Trophoblast cell (in vitro differentiated cells and primary cell): ENCODE data around the gene AUTS2.

Experiments used
- DNase-seq, 2 donors: peaks; one replicate each; pipeline ENCODE4 v3.0.0-alpha.2; 2016
- H2AFZ ChIP-seq: 2 replicates; pipeline ENCODE4 v1.6.1; 2013; ENCODE audit warnings: low read length, moderate library complexity, mild to moderate bottlenecking; ENCODE audit not compliant: insufficient read depth, poor library complexity
- H2AK5ac ChIP-seq: 2 replicates; pipeline ENCODE4 v1.6.1; 2013; ENCODE audit warnings: mild to moderate bottlenecking, low read length
- H2BK120ac ChIP-seq: 2 replicates; pipeline ENCODE4 v1.6.1; 2013; ENCODE audit warnings: low read length, mild to moderate bottlenecking, moderate library complexity; ENCODE audit not compliant: insufficient read depth, poor library complexity
- H2BK12ac ChIP-seq: 2 replicates; pipeline ENCODE4 v1.6.1; 2013; ENCODE audit warnings: mild to moderate bottlenecking, low read length, moderate library complexity
- H2BK5ac ChIP-seq: 2 replicates; pipeline ENCODE4 v1.6.1; 2013; ENCODE audit warnings: low read length, low read depth, moderate library complexity, mild to moderate bottlenecking; ENCODE audit not compliant: poor library complexity
- H3K14ac ChIP-seq: 2 replicates; pipeline ENCODE4 v1.6.1; 2013; ENCODE audit warnings: mild to moderate bottlenecking, low read length
- H3K18ac ChIP-seq: 2 replicates; pipeline ENCODE4 v1.6.1; 2013; ENCODE audit warnings: mild to moderate bottlenecking, low read length
- H3K23ac ChIP-seq: 2 replicates; pipeline ENCODE4 v1.6.1; 2013; ENCODE audit warnings: low read length
- H3K27ac ChIP-seq: 2 replicates; pipeline ENCODE4 v1.5.1; 2013; ENCODE audit warnings: low read depth, mild to moderate bottlenecking, inconsistent platforms, low read length, moderate library complexity
- H3K27me3 ChIP-seq: 2 replicates; pipeline ENCODE4 v1.6.1; 2013; ENCODE audit warnings: inconsistent platforms, mild to moderate bottlenecking, low read length, moderate library complexity; ENCODE audit not compliant: insufficient read depth
- H3K36me3 ChIP-seq, 2 experiments: 1 replicate in 1 of 2; 2 replicates in 1 of 2; pipeline ENCODE4 v1.6.1; 2013; ENCODE audit warnings: low read length in 2 of 2, mild to moderate bottlenecking in 2 of 2, moderate library complexity in 1 of 2; ENCODE audit not compliant: insufficient read depth in 2 of 2, control insufficient read depth in 1 of 2
- H3K4ac ChIP-seq: 2 replicates; pipeline ENCODE4 v1.6.1; 2013; ENCODE audit warnings: low read depth, mild to moderate bottlenecking, low read length, moderate library complexity
- H3K4me1 ChIP-seq, 2 experiments: 1 replicate in 1 of 2; 2 replicates in 1 of 2; pipeline ENCODE4 v1.6.1; 2013; ENCODE audit warnings: low read length in 2 of 2, mild to moderate bottlenecking in 2 of 2, moderate library complexity in 1 of 2; ENCODE audit not compliant: insufficient read depth in 2 of 2, control insufficient read depth in 1 of 2
- H3K4me2 ChIP-seq: 2 replicates; pipeline ENCODE4 v1.6.1; 2013; ENCODE audit warnings: inconsistent platforms, mild to moderate bottlenecking, low read length, moderate library complexity
- H3K4me3 ChIP-seq: 2 replicates; pipeline ENCODE4 v1.5.1; 2013; ENCODE audit warnings: mild to moderate bottlenecking, low read depth, low read length, inconsistent platforms
- H3K79me1 ChIP-seq: one replicate; pipeline ENCODE4 v1.6.1; 2013; ENCODE audit warnings: low read length
- H3K79me2 ChIP-seq: 2 replicates; pipeline ENCODE4 v1.6.1; 2013; ENCODE audit warnings: low read length, mild to moderate bottlenecking; ENCODE audit not compliant: control insufficient read depth, insufficient read depth, poor library complexity
- H3K9ac ChIP-seq: 2 replicates; pipeline ENCODE4 v1.6.1; 2013; ENCODE audit warnings: mild to moderate bottlenecking, low read length
- H3K9me3 ChIP-seq: 2 replicates; pipeline ENCODE4 v1.6.1; 2013; ENCODE audit warnings: low read depth, mild to moderate bottlenecking, control low read depth, inconsistent platforms, low read length; ENCODE audit not compliant: insufficient read depth
- H4K12ac ChIP-seq: 2 replicates; pipeline ENCODE4 v1.6.1; 2013; ENCODE audit warnings: low read depth, mild to moderate bottlenecking, low read length, moderate library complexity
- H4K8ac ChIP-seq: 2 replicates; pipeline ENCODE4 v1.6.1; 2013; ENCODE audit warnings: low read depth, mild to moderate bottlenecking, low read length, moderate library complexity
- H4K91ac ChIP-seq: one replicate; pipeline ENCODE4 v1.6.1; 2013; ENCODE audit warnings: low read depth, mild to moderate bottlenecking, low read length, moderate library complexity
- WGBS: extraction: QIAGEN DNeasy Blood & Tissue Kit; methylation state at CpG from one replicate; pipeline ENCODE4 v1.1.7; 2013; ENCODE audit warnings: missing lambda C conversion rate; ENCODE audit not compliant: insufficient read length, insufficient coverage; ENCODE audit errors: extremely low coverage; 5-methylcytosine and 5-hydroxymethylcytosine counted together

The AUTS2 gene

DNA sequence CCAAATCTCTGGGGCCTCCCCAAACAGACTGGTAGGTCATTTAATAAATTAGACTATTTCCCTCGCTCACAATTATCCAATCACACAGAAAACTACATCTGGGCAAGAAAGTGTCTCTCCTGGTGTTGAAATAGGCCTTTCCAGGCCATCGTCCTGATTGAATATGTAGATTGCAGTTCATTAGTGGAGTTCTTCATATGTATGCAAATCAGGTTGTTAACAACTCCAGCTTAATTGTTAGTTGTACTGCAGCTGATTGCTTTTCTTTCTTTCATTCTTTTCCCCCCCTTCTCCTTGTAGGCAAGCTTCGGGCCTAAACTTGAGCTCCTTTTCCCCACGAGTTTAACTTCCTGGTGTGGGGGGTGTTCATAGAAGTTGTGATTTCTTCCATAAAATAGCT, 1174.6 kb downstream of the AUTS2 start:
- DNase-seq: no peak
- Histone ChIP-seq H3K4me2 (no peak overlapping the region), H3K18ac (no peak overlapping the region), H3K27me3 (no peaks in the 10 kb centered on the region), H3K23ac (no peak overlapping the region), H2BK12ac (no peak overlapping the region), H2BK120ac (no peak overlapping the region), H3K36me3 (peaks cover 8 to 13% of the 10 kb centered on the region in 2 experiments), H3K14ac (no peak overlapping the region), H4K91ac (no peak overlapping the region), H3K9me3 (no peaks in the 10 kb centered on the region), H2AFZ (no peak overlapping the region), H3K79me1 (no peaks in the 10 kb centered on the region), H2BK5ac (no peak overlapping the region), H2AK5ac (no peak overlapping the region), H3K79me2 (no peaks in the 10 kb centered on the region), H3K4ac (no peak overlapping the region), H3K9ac (no peak overlapping the region), H3K4me3 (no peak overlapping the region), H4K8ac (no peak overlapping the region), H4K12ac (no peak overlapping the region), H3K4me1 (no peaks in the 10 kb centered on the region), H3K27ac (no peak overlapping the region)
- no CpG with 5 or more reads among the region's 4 CpGs for WGBS

DNA sequence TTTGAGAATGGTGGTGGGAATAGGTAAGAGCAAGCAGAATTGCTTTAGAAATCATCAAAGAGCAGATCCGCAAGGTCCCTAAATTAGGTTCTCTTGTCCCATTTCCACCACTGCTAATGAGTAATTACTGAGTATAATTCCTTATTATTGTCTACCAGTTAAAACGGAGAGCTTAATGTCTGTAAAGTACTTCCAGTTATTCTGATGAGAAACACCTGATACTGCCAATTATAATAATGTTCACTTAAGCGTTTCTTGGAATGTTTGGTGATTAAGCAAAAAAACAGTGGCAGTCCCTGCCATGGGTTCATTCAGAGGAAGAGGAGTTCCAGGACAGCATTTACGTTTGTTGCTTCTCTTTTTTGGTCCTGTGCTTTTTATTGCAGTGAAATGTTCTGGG, 1175.1 kb downstream of the AUTS2 start:
- Histone ChIP-seq H3K27me3 (no peaks in the 10 kb centered on the region), H3K79me1 (no peaks in the 10 kb centered on the region), H3K27ac (no peak overlapping the region), H3K23ac (no peak overlapping the region), H3K9me3 (no peaks in the 10 kb centered on the region), H3K4ac (no peak overlapping the region), H3K79me2 (no peaks in the 10 kb centered on the region), H4K8ac (no peak overlapping the region), H3K9ac (no peak overlapping the region), H2BK12ac (no peak overlapping the region), H2AFZ (no peak overlapping the region), H4K91ac (no peak overlapping the region), H3K4me2 (no peak overlapping the region), H2BK5ac (no peak overlapping the region), H2AK5ac (no peak overlapping the region), H3K14ac (no peak overlapping the region), H3K4me3 (no peak overlapping the region), H3K36me3 (peaks cover 8 to 15% of the 10 kb centered on the region in 2 experiments), H2BK120ac (no peak overlapping the region), H3K4me1 (no peaks in the 10 kb centered on the region), H4K12ac (no peak overlapping the region), H3K18ac (no peak overlapping the region)
- DNase-seq: no peak
- no CpG with 5 or more reads among the region's 4 CpGs for WGBS

DNA sequence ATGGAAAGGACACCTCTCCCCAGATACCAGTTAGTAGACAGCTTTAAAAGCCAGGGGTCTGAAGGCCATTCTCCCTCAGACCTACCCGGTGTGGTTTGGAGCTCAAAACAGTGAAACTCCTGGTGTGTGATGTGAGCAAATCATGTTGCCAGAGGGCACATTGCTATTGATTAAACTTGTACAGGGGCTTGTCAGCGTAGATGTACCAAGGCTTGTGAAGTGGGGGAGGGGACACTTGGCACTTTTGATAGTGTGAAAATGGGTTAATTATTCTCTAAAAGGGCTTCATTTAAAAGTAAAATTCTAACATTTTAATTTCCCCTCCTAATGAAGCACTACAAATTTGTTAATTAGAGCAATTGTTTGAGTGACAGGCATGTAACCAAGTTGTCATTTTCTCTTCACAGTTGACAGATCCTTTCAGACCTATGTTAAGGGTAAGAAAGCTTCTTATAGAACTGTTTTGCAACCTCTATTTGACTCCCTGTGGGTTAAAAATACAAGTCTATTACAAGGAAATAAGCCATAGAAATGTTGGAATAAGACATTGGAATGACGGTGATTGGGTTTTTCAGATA, 1176.8 kb downstream of the AUTS2 start:
- no peak overlapping the region for H3K9ac ChIP-seq
- no peak overlapping the region for H3K4me2 ChIP-seq
- no peak overlapping the region for H3K27ac ChIP-seq
- no peak for DNase-seq
- no peaks in the 10 kb centered on the region for H3K4me1 ChIP-seq
- no peak overlapping the region for H3K18ac ChIP-seq
- H3K79me2 ChIP-seq: no peaks in the 10 kb centered on the region
- H2BK12ac ChIP-seq: no peak overlapping the region
- H3K4ac ChIP-seq: no peak overlapping the region
- H3K9me3 ChIP-seq: no peaks in the 10 kb centered on the region
- no peak overlapping the region for H4K8ac ChIP-seq
- H3K79me1 ChIP-seq: no peaks in the 10 kb centered on the region
- H4K12ac ChIP-seq: no peak overlapping the region
- H2AK5ac ChIP-seq: no peak overlapping the region
- no peak overlapping the region for H2BK120ac ChIP-seq
- peaks cover 8 to 15% of the 10 kb centered on the region in 2 experiments for H3K36me3 ChIP-seq
- H3K4me3 ChIP-seq: no peak overlapping the region
- H3K27me3 ChIP-seq: no peaks in the 10 kb centered on the region
- no CpG with 5 or more reads among the region's 3 CpGs for WGBS
- H2BK5ac ChIP-seq: no peak overlapping the region
- H3K23ac ChIP-seq: no peak overlapping the region
- H2AFZ ChIP-seq: no peak overlapping the region
- H3K14ac ChIP-seq: no peak overlapping the region
- H4K91ac ChIP-seq: no peak overlapping the region

DNA sequence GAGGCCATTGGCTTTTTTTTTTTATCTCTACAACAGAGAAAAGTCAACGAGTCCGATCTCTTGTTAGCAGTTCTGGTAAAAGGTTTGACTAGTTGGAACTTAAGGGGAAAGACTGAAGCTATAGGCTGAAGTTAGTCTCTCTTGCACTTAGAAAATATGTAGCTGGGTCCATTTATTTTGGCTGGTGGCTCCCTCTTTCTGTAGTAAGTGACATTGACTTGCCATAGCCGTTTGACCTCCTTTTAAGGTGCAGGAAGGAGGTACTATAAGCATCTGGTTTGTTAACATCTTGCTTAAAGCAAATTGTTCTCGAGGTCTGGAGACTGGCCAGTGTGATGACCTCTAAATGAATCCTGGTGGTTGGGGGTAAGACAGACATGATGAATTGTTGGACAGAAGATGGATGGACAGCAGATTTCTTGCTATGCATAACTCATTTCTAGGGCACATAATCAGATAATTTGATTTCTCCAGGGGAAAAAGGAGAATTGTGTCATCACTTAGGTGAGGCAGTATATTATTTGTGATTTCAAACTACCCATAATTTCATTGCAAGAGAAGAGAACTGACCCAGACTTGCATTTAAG, 1177.4 kb downstream of the AUTS2 start:
- Histone ChIP-seq H2BK5ac (no peak overlapping the region), H3K23ac (no peak overlapping the region), H3K4me2 (no peak overlapping the region), H3K9ac (no peak overlapping the region), H2AFZ (no peak overlapping the region), H3K36me3 (peaks cover 8 to 15% of the 10 kb centered on the region in 2 experiments), H4K8ac (no peak overlapping the region), H3K4me3 (no peak overlapping the region), H3K18ac (no peak overlapping the region), H3K27me3 (no peaks in the 10 kb centered on the region), H4K91ac (no peak overlapping the region), H2AK5ac (no peak overlapping the region), H4K12ac (no peak overlapping the region), H3K79me1 (no peaks in the 10 kb centered on the region), H3K27ac (no peak overlapping the region), H3K9me3 (no peaks in the 10 kb centered on the region), H3K14ac (no peak overlapping the region), H2BK12ac (no peak overlapping the region), H3K79me2 (no peaks in the 10 kb centered on the region), H3K4ac (no peak overlapping the region), H3K4me1 (no peaks in the 10 kb centered on the region), H2BK120ac (no peak overlapping the region)
- no peak for DNase-seq
- no CpG with 5 or more reads among the region's 4 CpGs for WGBS
